HCT116 (cell line): ENCODE data around the gene NF2. TPM values are rescaled to one million over a fixed set of nuclear protein-coding genes. Genes with fewer than 3 reads are reported as not detected.

Source experiments
- ATAC-seq: fragments of 200-7000 bp; cut with Tn5 transposase; 2 replicates; pipeline ENCODE4 v1.9.1; 2020; ENCODE audit warnings: mild to moderate bottlenecking, moderate library complexity
- BruUV-seq: library from RNA; stranded (reverse); fragments of 400-500 nt; replicated peaks from 2 replicates; lab custom pipeline; 2021; lab: Mats Ljungman, UMichigan
- CTCF ChIA-PET: fragments of 300-600 bp; sonication (Branson Sonifier 250); formaldehyde crosslinking; loops from one replicate; lab custom pipeline; 2021; ENCODE audit warnings: antibody characterized with exemption; lab: Charles Lee
- POLR2A ChIA-PET: fragments of 300-600, 350-600 bp; sonication (Branson Sonifier 250); formaldehyde crosslinking; loops from one replicate; lab custom pipeline; 2021; ENCODE audit warnings: antibody characterized with exemption; lab: Charles Lee
- RAD21 ChIA-PET, 2 experiments: fragments of 300-600 bp; sonication (Branson Sonifier 250); formaldehyde crosslinking; loops; one replicate each; lab custom pipeline; 2023; ENCODE audit warnings: low total read pairs in 2 of 2; ENCODE audit not compliant: uncharacterized antibody in 2 of 2, unreplicated experiment in 2 of 2, low non-redundant PET in 1 of 2; lab: Charles Lee
- DNase-seq: peaks from one replicate; pipeline ENCODE4 v3.0.0-alpha.2; 2010; ENCODE audit warnings: low read depth, low spot score
- H2AFZ ChIP-seq: fragments of 200-600 bp; shearing (Covaris generic), sonication (generic); 2 replicates; pipeline ENCODE4 v1.6.1; 2017; ENCODE audit warnings: low read depth, mixed run types, mixed read lengths, antibody characterized with exemption, low read length; ENCODE audit not compliant: poor library complexity, severe bottlenecking
- H3K27ac ChIP-seq: 2 replicates; pipeline ENCODE4 v1.5.1; 2012; ENCODE audit warnings: low read depth, low read length
- H3K27me3 ChIP-seq: fragments of 200-600 bp; sonication (generic); 2 replicates; pipeline ENCODE4 v1.6.1; 2016; ENCODE audit warnings: mixed run types, low read length, mixed read lengths; ENCODE audit not compliant: insufficient read depth
- H3K36me3 ChIP-seq, 2 experiments: fragments of 200-500 bp in 1 of 2; fragments of 200-600 bp in 1 of 2; sonication (Bioruptor generic) in 1 of 2; sonication (generic) in 1 of 2; 2 replicates each; pipeline versions ENCODE4 v1.5.1 to v1.6.1; 2014 to 2016; ENCODE audit warnings: low read length in 2 of 2, inconsistent platforms in 1 of 2, mixed read lengths in 1 of 2, mixed run types in 1 of 2; ENCODE audit not compliant: insufficient read depth in 2 of 2, control insufficient read depth in 1 of 2
- H3K4me1 ChIP-seq, 2 experiments: fragments of 200-600 bp in 1 of 2; sonication (generic) in 1 of 2; 2 replicates each; pipeline versions ENCODE4 v1.5.1 to v1.6.1; 2012 to 2017; ENCODE audit warnings: low read length in 2 of 2, inconsistent platforms in 1 of 2, mild to moderate bottlenecking in 1 of 2, mixed read lengths in 1 of 2, mixed run types in 1 of 2, moderate library complexity in 1 of 2; ENCODE audit not compliant: insufficient read depth in 2 of 2, control insufficient read depth in 1 of 2
- H3K4me2 ChIP-seq: fragments of 200-600 bp; sonication (generic); 2 replicates; pipeline ENCODE4 v1.6.1; 2017; ENCODE audit warnings: mixed run types, low read length, mixed read lengths
- H3K4me3 ChIP-seq, 2 experiments: fragments of 200-600 bp in 1 of 2; sonication (generic) in 1 of 2; replicated peaks in 1 of 2; 2 replicates each; pipeline ENCODE4 v1.5.1; 2011 to 2016; ENCODE audit warnings: low read length in 2 of 2, control low read depth in 1 of 2, low read depth in 1 of 2, mild to moderate bottlenecking in 1 of 2, mixed read lengths in 1 of 2, mixed run types in 1 of 2
- H3K79me2 ChIP-seq: fragments of 200-600 bp; sonication (generic); 2 replicates; pipeline ENCODE4 v1.6.1; 2017; ENCODE audit warnings: mild to moderate bottlenecking, mixed run types, low read length, moderate library complexity, mixed read lengths; ENCODE audit not compliant: insufficient read depth
- H3K9ac ChIP-seq: fragments of 200-600 bp; sonication (generic); 2 replicates; pipeline ENCODE4 v1.6.1; 2016; ENCODE audit warnings: low read length, mixed read lengths
- H3K9me2 ChIP-seq: fragments of 200-600 bp; sonication (generic), shearing (Covaris generic); 2 replicates; pipeline ENCODE4 v1.6.1; 2017; ENCODE audit warnings: mixed run types, mild to moderate bottlenecking, moderate library complexity; ENCODE audit not compliant: insufficient read depth
- H3K9me3 ChIP-seq, 2 experiments: fragments of 200-500 bp in 1 of 2; fragments of 200-600 bp in 1 of 2; sonication (Bioruptor generic) in 1 of 2; sonication (generic) in 1 of 2; 2 replicates each; pipeline ENCODE4 v1.6.1; 2014 to 2017; ENCODE audit warnings: low read length in 2 of 2, mixed read lengths in 2 of 2, inconsistent platforms in 1 of 2, low read depth in 1 of 2, mild to moderate bottlenecking in 1 of 2, mixed run types in 1 of 2, moderate library complexity in 1 of 2; ENCODE audit not compliant: control insufficient read depth in 1 of 2, insufficient read depth in 1 of 2
- H4K20me1 ChIP-seq: fragments of 200-600 bp; sonication (generic), shearing (Covaris generic); 2 replicates; pipeline ENCODE4 v1.6.1; 2017; ENCODE audit warnings: mixed run types, mild to moderate bottlenecking, moderate library complexity; ENCODE audit not compliant: insufficient read depth
- CEBPB ChIP-seq: IDR thresholded peaks from 2 replicates; pipeline ENCODE4 v1.6.1; 2012; ENCODE audit warnings: low read depth
- EGR1 ChIP-seq: IDR thresholded peaks from 2 replicates; pipeline ENCODE4 v1.6.1; 2012; ENCODE audit warnings: low read depth
- ELF1 ChIP-seq: IDR thresholded peaks from 2 replicates; pipeline ENCODE4 v1.6.1; 2012; ENCODE audit warnings: low read depth, borderline replicate concordance
- EZH2phosphoT487 ChIP-seq: fragments of 200-600 bp; IDR thresholded peaks from 2 replicates; pipeline ENCODE4 v1.6.1; 2018; ENCODE audit warnings: antibody characterized with exemption, borderline replicate concordance
- JUND ChIP-seq: IDR thresholded peaks from 2 replicates; pipeline ENCODE4 v1.6.1; 2012
- POLR2A ChIP-seq: IDR thresholded peaks from 2 replicates; pipeline ENCODE4 v1.7.0; 2011; ENCODE audit warnings: borderline replicate concordance; ENCODE audit not compliant: insufficient read depth, insufficient read length; ENCODE audit errors: extremely low read depth
- POLR2AphosphoS5 ChIP-seq: IDR thresholded peaks from 2 replicates; pipeline ENCODE4 v1.6.1; 2011; ENCODE audit warnings: mild to moderate bottlenecking, low read depth, low read length, moderate library complexity
- SIN3A ChIP-seq: IDR thresholded peaks from 2 replicates; pipeline ENCODE4 v1.6.1; 2012; ENCODE audit warnings: low read depth
- SP1 ChIP-seq: IDR thresholded peaks from 2 replicates; pipeline ENCODE4 v1.6.1; 2012; ENCODE audit warnings: low read depth
- SRF ChIP-seq: IDR thresholded peaks from 2 replicates; pipeline ENCODE4 v1.6.1; 2012; ENCODE audit warnings: low read depth
- TCF7L2 ChIP-seq: IDR thresholded peaks from 2 replicates; pipeline ENCODE4 v1.7.0; 2011; ENCODE audit warnings: borderline replicate concordance, inconsistent platforms; ENCODE audit not compliant: insufficient read depth, insufficient read length; ENCODE audit errors: extremely low read depth
- ZNF274 ChIP-seq: fragments of 200-500 bp; sonication (Bioruptor generic); IDR thresholded peaks from 2 replicates; pipeline ENCODE4 v1.6.1; 2014; ENCODE audit warnings: mild to moderate bottlenecking, low read depth, low read length, inconsistent platforms
- intact Hi-C: fragments of 100-400 bp; cut with micrococcal nuclease; formaldehyde crosslinking; loops from 2 replicates; pipeline ENCODE4 v1.10.0; 2022
- total RNA-seq: library from RNA; stranded (reverse); gene quantifications from one replicate; pipeline ENCODE4 v1.2.1, GENCODE V29; 2021; ENCODE audit not compliant: unreplicated experiment
- TF ChIP-seq, protein P1 (sequence below): IDR thresholded peaks from 2 replicates; pipeline ENCODE4 v1.6.1; 2012; ENCODE audit warnings: low read depth
- TF ChIP-seq, protein P2 (sequence below), 3 experiments: fragments of 200-600 bp in 1 of 3; sonication (generic) in 1 of 3; IDR thresholded peaks in 2 of 3; conservative IDR thresholded peaks in 1 of 3; 2 replicates each; pipeline ENCODE4 v1.5.1; 2012 to 2017; ENCODE audit warnings: low read depth in 2 of 3, low read length in 2 of 3, antibody characterized with exemption in 1 of 3, borderline replicate concordance in 1 of 3, control low read depth in 1 of 3, mild to moderate bottlenecking in 1 of 3, mixed read lengths in 1 of 3, mixed run types in 1 of 3, moderate library complexity in 1 of 3; ENCODE audit not compliant: insufficient read depth in 1 of 3
- TF ChIP-seq, protein P3 (sequence below): IDR thresholded peaks from 2 replicates; pipeline ENCODE4 v1.6.1; 2012

NF2 gene
- total RNA-seq, 1 experiment from 2014 or later, result 70.2 TPM

DNA sequence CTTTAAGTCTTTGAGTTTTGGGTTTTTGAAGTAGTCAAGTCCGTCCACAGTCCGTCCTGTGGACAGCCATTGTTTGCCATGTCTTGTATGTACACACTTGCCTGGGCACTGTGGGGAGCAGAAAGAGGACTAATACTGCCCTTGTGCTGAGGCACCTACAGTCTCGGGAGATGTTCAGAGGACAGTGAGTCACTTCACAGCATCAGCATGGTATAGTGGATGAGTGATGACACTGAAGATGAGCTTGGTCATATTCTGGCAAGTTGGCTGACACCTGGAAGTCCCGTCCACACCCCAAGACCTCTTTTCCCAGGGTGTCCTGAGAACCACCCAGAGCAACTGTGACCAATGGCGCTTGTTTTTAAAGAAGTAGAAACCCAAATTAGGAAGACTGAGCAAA lies 29.2 kb downstream of the NF2 start:
- H3K4me1 ChIP-seq, result peaks cover 0 to 5% of the 10 kb centered on the region in 2 experiments; a peak in 1 of 4 replicates
- POLR2A ChIA-PET, result no interaction called here

More for the DNA sequence above, 29.2 kb downstream of the NF2 start:
- TF ChIP-seq, protein P1, sequence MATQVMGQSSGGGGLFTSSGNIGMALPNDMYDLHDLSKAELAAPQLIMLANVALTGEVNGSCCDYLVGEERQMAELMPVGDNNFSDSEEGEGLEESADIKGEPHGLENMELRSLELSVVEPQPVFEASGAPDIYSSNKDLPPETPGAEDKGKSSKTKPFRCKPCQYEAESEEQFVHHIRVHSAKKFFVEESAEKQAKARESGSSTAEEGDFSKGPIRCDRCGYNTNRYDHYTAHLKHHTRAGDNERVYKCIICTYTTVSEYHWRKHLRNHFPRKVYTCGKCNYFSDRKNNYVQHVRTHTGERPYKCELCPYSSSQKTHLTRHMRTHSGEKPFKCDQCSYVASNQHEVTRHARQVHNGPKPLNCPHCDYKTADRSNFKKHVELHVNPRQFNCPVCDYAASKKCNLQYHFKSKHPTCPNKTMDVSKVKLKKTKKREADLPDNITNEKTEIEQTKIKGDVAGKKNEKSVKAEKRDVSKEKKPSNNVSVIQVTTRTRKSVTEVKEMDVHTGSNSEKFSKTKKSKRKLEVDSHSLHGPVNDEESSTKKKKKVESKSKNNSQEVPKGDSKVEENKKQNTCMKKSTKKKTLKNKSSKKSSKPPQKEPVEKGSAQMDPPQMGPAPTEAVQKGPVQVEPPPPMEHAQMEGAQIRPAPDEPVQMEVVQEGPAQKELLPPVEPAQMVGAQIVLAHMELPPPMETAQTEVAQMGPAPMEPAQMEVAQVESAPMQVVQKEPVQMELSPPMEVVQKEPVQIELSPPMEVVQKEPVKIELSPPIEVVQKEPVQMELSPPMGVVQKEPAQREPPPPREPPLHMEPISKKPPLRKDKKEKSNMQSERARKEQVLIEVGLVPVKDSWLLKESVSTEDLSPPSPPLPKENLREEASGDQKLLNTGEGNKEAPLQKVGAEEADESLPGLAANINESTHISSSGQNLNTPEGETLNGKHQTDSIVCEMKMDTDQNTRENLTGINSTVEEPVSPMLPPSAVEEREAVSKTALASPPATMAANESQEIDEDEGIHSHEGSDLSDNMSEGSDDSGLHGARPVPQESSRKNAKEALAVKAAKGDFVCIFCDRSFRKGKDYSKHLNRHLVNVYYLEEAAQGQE, result no peak
- TF ChIP-seq ELF1 (no peak), POLR2A (no peak), ZNF274 (no peak), SP1 (no peak), TCF7L2 (no peak), EGR1 (no peak), CEBPB (no peak), EZH2phosphoT487 (no peak), POLR2AphosphoS5 (no peak), SRF (no peak), JUND (no peak), SIN3A (no peak)
- TF ChIP-seq, protein P2, sequence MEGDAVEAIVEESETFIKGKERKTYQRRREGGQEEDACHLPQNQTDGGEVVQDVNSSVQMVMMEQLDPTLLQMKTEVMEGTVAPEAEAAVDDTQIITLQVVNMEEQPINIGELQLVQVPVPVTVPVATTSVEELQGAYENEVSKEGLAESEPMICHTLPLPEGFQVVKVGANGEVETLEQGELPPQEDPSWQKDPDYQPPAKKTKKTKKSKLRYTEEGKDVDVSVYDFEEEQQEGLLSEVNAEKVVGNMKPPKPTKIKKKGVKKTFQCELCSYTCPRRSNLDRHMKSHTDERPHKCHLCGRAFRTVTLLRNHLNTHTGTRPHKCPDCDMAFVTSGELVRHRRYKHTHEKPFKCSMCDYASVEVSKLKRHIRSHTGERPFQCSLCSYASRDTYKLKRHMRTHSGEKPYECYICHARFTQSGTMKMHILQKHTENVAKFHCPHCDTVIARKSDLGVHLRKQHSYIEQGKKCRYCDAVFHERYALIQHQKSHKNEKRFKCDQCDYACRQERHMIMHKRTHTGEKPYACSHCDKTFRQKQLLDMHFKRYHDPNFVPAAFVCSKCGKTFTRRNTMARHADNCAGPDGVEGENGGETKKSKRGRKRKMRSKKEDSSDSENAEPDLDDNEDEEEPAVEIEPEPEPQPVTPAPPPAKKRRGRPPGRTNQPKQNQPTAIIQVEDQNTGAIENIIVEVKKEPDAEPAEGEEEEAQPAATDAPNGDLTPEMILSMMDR (IDR thresholded peaks at IDR 0.05 in 2 of 3, conservative IDR thresholded peaks at IDR 0.05 in 1 of 3; ENCODE audit: borderline replicate concordance in 1 of 3, insufficient read depth in 1 of 3, low read depth in 2 of 3, low read length in 2 of 3), result no peak
- TF ChIP-seq, protein P3, sequence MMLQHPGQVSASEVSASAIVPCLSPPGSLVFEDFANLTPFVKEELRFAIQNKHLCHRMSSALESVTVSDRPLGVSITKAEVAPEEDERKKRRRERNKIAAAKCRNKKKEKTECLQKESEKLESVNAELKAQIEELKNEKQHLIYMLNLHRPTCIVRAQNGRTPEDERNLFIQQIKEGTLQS, result no peak
- Histone ChIP-seq H3K27me3 (no peaks in the 10 kb centered on the region), H2AFZ (no peak overlapping the region), H3K79me2 (peaks cover 93% of the 10 kb centered on the region), H3K36me3 (peaks cover 0 to 2% of the 10 kb centered on the region in 2 experiments; a peak in 1 of 4 replicates), H3K27ac (no peak overlapping the region), H3K9ac (no peak overlapping the region), H3K4me2 (no peak overlapping the region), H3K9me3 (no peaks in the 10 kb centered on the region), H3K4me3 (no peak overlapping the region), H3K9me2 (no peaks in the 10 kb centered on the region), H4K20me1 (no peaks in the 10 kb centered on the region)
- ChIA-PET CTCF (interaction anchor here (1.9 kb wide), 1 partner anchor 456 kb away, joined by 5 read pairs; no protein-coding TSS in a partner anchor), RAD21 (no interaction called here)
- ATAC-seq, result no peak
- DNase-seq, result no peak
- BruUV-seq, result no TSS peak
- intact Hi-C loops, result no loop called here
